ENCODE measurements around the gene LRRC4C.
"Not testable (repeated sequence)": the region's sequence is repeated elsewhere in the genome, so short reads cannot be mapped to it uniquely, and the experiment has no call there.

Gene LRRC4C

DNA sequence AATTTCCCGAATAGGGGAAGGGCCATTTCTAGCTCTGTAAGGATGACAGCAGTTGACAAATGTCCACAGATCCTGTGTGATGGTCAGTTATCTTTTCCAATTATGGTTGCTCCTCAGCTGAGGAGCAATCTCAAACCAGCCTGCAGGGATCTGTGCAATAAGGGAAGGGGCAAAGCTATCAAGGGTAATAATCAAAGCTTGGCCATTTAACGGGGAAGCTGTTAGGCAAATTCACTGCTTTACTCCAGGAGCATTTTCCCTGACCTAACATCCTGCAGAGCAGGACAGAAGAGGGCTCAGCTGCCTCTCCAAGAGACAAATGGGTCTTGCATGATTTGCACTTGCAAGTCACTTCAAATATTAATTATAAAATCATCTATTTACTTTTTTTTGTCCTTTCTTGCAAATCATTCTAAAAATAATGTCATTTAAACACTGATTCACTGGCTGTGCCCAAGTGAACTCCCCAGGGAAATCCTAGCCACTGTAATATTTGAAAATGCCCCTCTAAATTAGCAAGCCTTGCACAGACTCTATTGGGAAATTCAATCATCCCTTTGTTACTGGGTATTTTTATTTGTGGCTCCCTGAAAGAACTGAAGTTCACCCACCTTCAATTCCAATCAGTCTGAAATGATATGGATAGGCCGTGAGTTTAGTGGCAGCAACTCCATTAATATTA is 1256.7 kb downstream of the LRRC4C start:
- DNase-seq, result peak in 1 of 42 donors; percentile 27
- intact Hi-C loops (cut with DNase I), result no loop called here

DNA sequence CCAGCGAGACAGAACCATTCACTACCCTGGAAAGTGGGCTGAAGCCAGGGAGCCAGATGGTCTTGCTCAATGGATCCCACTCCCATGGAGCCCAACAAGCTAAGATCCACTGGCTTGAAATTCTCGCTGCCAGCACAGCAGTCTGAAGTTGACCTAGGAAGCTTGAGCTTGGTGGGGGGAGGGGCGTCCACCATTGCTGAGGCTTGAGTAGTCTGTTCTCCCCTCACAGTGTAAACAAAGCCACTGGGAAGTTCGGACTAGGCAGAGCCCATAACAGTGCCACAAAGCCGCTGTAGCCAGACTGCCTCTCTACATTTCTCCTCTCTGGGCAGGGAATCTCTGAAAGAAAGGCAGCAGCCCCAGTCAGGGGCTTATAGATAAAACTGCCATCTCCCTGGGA is 1266.9 kb downstream of the LRRC4C start:
- intact Hi-C loops (cut with DNase I); DNase-seq: not testable (repeated sequence)

DNA sequence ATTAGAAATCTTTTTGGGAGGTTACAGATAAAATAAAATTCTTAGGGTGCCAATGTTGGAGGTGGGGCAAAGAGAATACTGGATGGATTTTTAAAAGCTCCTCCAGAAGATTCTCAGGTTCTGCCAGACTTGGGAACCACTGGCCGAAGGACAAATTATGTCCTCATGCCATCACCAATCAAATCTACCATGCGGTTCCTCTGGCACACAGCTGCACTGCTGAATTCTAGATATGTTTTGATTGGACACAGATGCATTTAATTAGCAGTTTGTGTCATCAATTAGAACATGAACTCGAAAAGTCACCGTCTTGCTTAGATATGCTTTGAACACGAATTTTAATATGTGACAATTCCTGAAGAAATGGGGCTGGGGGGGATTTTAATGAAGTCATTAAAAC is 1269.2 kb downstream of the LRRC4C start:
- DNase-seq, result no peak
- intact Hi-C loops (cut with DNase I), result no loop called here

DNA sequence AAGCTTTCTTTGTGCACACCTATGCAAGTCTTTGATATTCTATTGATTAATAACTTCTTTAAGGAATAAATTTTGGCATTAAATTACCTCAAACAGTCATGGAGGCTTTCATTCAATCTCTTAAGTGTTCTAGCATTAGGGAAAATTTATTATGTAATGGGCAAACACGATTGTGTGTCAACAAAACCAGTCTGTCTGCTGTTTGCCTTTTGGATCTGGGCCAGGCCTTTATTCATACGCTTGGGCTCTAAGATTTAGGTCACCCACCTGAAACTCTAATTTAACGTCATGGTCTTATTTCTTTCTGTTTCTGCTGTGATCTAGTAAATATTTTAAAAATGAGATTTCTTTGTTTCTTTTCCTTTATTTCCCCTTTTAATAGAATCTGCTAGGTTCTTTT is 1270.6 kb downstream of the LRRC4C start:
- peak in 1 of 42 donors; percentile 59 for DNase-seq
- intact Hi-C loops (cut with DNase I), result loop anchor here (5.0 kb wide), 1 partner anchor 103 kb away; no protein-coding TSS in a partner anchor

DNA sequence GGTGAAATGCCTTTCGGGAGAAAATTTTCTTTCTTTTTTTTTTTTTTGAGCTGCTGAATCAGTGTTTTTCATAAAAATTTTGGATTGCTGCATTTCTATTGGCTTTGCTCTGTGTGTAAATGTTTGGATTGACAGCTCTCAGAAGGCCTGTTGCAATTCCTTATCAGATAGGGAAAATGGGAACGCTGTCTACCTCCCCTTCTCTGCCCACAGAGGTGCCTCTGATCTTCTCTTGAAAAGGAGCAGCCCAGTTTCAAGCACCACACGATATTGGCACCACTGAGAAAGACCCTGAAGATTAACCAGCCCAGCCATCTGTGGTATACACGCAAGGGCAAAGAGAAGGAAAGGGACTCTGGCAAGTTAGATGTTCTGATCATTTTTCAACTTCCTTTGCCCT is 1272.2 kb downstream of the LRRC4C start:
- intact Hi-C loops (cut with DNase I), result loop anchor here (5.0 kb wide), 1 partner anchor 105 kb away; no protein-coding TSS in a partner anchor
- DNase-seq, result no peak

DNA sequence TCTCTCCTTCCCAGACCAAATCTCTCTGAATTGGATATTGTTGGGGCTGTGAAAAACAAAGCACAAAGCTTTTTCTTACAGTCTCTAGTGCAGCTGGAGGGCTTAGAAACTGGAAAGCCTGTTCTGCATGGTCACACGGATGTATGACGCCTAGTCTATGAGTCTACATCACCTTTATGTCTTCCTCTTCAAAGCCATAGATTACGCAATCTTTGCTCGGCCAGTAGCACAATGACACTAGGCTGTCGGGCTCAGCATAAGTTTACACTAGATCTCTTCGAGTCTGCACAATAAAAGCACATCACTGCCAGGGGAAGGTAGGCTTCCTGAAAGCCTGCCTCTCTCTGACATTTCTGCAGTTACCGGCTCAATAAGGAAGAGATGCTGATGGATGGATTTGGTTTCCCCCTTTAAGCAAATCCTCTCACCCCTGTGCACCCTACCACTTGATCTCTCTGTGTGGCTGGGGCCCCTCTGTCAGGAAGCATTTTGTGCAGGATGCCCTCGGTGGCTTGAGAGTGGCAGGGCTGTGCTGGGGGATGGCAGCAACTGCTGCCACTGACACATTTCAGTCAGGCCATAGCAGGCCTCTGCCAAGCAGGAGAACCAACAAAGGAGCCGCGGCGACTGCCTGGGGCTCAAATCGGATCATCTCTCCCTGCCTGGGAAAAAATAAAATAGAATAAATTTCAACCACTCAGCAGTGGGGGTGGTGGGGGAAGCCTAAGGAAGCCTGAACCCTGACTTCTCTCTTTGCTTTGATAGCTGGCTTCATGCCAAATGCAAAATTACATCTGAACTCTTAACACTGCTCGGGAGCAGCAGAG is 1272.8 kb downstream of the LRRC4C start:
- peak; percentile 18 to 85 (median 60) for DNase-seq
- intact Hi-C loops (cut with DNase I), result loop anchor here (5.0 kb wide), 1 partner anchor 106 kb away; no protein-coding TSS in a partner anchor

DNA sequence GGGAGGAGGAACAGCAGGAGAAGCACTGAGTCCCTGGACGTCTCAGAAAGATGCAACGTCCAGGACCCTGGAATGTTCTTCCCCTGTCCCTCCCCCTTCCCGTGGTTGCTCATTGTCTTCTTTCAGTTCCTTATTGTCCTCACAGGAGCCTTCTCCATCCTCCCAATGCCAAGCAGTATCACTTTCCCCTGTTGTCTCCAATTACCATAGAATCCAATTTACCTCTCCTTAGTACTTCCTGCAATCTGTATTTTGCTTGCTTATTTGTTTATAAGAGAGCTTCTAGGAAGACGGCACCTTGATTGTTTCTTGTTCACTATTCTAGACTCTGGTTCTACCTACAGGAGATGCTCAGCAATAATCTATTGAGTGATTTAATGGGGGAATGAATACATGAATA is 1273.7 kb downstream of the LRRC4C start:
- DNase-seq, result no peak
- intact Hi-C loops (cut with DNase I), result loop anchor here (5.0 kb wide), 1 partner anchor 107 kb away; no protein-coding TSS in a partner anchor

DNA sequence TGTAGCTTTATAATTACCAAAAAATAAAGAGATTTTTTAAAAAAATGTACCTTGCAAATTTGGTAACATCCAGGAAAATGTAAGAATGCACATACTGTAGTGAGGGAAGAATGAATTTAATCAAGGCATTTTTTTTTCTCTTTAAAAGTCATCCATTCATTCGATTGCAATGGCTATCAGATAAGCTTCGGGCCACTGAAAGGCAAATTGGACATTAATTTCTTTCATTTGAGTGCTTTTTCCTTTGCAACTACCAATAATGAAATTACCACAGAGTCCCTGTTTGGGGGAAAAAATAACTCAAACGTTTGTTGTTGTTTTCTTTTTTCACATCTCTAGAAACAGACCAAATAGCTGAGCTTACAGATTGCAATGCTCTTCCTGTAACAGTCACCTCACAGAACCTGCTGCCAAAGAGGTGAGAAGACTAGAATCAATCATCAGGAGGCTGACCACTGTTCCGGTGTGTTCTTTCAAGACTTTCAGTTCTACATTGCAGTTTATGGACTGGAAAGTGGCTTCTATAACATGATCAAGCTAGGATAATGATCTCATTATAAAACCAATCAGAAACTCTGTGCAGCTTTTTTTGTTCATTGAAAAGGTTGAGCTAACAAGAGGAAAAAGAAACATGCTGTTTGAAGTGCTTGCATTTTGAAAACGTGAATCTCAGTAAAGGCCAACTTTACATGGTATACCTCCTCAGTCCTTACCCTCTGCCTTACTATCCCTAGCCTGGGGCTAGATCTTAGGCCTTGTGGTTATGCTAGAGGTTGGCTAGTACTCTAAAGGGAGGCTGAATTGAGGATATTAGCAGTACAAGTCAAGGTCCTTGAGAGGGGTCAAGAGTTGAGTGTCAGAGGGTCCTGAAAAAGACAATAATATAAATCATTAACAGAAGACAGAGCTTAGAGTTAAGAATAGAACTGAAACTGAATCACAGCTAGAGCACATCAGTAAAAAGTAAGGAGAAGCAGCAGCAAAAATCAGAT is 1276.1 kb downstream of the LRRC4C start:
- intact Hi-C loops (cut with DNase I), result no loop called here
- no peak for DNase-seq

DNA sequence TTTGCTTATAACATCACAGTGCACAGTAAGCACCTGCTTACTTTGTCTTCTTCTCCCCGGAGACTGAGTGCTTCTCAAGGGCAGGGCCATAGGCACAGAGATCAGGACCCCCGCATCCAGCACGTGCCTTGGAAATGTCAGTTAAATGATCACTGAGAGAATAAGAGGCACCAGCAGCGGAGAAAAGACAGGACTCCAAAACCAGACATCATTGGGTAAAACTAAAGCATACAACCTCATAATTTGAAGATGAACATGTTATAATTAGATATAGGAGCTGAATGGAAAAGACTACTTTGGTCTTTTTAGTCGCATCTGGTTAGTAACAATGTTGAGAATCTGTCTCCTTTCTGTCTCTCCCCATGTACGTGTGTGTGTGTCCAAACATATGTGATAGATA is 1279.9 kb downstream of the LRRC4C start:
- intact Hi-C loops (cut with DNase I), result no loop called here
- DNase-seq, result no peak

DNA sequence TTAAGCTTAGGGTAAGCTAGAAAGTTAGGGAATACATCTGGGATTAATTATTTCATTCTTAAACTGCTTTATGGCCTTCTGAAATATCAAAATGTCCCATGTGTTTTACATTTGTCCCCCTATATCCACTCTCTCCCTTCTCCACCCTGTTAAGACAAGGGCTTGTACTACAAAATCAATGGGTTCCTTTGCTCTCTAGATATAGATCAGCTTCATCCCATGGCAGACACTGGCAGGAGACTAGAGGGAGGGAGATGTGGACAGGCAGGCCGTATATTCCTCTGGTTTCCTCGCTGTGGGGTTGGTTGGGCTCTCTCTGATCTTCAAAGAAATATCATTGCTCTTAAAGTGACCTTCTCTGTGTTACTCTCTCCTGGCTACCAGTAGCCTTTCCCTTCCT is 1281.0 kb downstream of the LRRC4C start:
- DNase-seq, result no peak
- intact Hi-C loops (cut with DNase I), result no loop called here

DNA sequence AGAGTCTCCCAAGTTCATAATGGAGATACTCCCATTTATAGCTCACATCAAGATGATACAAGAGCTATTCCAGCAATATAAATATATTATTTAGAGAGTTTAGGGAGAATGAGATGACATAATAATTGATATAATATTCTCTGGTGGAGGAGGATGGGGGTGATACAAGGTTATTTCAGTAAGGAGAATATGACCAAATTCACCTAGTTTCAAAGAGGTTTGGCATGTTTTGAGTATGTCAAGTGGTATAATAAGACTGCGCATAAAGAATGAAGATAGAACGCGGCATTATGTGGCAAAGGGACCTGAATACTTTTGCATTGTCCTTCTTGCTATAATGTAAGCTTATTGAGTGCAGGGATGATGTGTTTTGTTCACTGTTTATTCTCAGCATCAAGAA is 1283.5 kb downstream of the LRRC4C start:
- DNase-seq, result no peak
- intact Hi-C loops (cut with DNase I), result no loop called here

DNA sequence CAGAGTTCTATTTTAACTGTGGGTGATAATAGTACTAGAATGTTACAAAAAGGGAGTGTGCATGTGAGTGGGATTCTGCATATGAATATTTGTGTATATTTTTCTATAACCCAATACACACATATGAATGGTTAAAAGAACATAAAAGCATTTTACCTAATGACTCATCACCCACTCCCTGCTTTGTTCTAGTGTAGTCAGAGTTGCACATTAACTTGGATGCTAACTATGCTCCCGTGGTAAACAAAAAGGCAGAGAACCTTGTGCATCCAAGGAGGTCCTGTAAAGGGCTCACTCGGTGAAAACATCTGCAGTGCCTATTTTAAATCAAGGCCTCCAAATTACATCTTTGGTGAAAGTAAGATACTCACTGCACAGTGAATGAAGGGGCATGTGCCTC is 1289.4 kb downstream of the LRRC4C start:
- intact Hi-C loops (cut with DNase I), result no loop called here
- DNase-seq, result no peak

DNA sequence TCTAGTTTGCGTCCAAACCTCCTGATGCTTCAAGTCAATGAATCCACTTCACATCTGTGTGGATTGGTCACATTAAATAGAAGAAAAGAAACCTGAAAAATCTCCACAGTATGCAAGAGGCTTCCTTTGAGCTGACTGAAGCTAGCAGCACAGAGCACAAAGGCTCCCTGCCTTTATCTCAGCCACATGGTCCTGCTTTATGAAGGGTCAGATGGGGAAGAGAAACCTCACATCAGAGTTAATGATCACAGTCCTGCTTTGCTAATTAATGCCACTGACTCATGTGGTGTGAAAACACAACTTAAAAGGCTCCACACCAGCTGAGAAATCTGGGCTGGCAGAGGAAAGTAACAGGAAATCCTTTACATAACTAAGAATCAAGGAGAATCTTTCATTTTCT is 1291.0 kb downstream of the LRRC4C start:
- intact Hi-C loops (cut with DNase I), result no loop called here
- no peak for DNase-seq

DNA sequence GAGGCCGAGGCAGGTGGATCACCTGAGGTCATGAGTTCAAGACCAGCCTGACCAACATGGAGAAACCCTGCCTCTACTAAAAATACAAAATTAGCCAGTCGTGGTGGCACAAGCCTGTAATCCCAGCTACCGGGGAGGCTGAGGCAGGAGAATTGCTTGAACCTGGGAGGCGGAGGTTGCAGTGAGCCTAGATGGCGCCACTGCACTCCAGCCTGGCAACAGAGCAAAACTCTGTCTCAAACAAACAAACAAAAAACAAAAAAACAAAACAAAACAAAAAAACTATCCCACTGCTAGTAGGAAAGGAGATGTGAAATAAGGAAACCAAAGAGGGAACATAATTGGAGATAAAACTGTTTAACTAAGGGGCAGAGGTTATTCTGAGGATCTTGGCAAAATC is 1291.6 kb downstream of the LRRC4C start:
- DNase-seq; intact Hi-C loops (cut with DNase I): not testable (repeated sequence)

DNA sequence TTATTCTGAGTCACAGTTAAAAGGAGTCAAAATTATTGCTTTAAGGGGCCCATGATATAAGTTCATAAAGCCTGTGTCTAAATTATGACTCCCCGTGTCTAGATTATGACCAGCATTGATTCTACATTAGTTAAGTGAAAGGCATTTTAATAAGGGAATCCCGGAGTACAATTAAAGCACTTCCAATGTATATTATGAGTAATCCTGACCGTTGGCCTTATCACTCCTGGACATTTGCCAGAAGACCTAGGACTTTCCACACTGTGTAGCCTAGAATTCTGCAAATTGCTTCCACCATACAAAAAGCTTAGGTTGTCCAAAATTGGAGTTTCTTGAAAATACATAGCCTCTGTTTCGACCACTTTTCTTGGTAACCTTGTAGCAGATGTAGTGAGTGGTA is 1292.6 kb downstream of the LRRC4C start:
- intact Hi-C loops (cut with DNase I), result no loop called here
- no peak for DNase-seq

DNA sequence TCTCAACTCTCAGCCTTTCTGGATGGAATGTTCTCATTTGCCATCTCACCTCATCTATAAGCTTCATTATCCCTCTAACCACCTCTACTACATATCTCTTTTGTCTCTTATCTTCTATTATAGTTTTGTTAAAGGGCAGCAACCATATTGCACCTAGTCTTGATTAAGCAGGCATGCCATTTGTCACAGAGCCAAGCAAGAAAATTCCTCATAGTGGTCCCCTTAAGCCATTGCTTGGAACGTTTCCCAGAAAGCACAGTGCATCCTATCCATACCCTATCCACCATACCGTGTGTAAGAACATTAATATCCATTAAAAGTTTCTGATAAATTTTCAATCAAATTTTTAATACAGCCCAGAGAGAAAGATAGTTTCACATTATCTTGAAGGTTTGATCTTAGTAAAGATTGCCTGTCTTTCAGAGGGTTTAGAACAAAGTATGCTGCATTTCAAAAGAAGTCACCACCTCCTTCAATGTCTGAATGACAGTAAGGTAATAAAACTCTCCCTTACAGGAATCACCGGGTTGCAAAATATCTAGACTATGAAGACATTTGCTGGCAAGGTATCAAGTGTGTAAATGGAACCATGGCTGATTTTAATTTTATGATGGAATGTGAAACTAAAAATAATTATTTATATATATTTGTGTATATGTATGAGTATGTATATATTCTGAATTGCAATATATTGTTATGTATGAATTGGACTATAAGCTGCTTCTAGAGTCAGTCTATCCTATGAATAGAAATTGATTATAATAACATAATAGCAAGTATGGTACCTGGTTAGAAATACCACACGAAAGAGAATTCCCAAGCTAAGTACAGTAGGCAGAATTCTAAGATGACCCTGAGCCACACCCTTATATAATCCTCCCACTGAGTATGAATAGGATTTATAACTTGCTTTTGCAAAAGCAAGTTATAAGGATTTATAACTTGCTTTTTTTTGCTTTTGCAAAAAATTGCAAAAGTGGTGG is 1296.3 kb downstream of the LRRC4C start:
- intact Hi-C loops (cut with DNase I), result no loop called here

DNA sequence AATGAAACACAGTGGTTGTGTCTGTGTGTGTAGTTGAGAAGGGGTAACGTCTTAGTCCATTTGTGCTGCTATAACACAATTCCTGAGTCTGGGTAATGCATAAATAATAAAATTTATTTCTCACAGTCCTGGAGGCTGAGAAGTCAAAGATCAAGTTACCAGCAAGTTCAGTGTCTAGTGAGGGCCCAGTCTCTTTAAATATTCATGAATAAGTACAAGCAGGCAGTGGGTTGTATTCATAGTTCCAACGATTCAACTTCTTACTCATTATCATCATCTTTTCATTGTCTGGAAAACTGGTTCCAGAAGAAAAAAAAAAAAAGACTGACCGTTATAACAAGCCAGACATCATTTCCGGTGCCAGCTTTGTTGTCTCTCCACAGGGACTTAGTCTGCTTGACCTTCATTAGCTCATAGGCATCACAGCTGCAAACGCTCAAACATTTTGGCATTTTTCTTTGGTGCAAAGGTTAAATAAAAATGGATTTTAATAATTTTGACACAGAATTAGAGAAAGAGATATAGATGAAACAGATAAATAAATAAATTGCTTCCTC is 1297.5 kb downstream of the LRRC4C start:
- peak in 14 of 42 donors; percentile 14 to 71 (median 42) for DNase-seq
- intact Hi-C loops (cut with DNase I), result no loop called here

More for the DNA sequence above, 1296.3 kb downstream of the LRRC4C start:
- no peak for DNase-seq

DNA sequence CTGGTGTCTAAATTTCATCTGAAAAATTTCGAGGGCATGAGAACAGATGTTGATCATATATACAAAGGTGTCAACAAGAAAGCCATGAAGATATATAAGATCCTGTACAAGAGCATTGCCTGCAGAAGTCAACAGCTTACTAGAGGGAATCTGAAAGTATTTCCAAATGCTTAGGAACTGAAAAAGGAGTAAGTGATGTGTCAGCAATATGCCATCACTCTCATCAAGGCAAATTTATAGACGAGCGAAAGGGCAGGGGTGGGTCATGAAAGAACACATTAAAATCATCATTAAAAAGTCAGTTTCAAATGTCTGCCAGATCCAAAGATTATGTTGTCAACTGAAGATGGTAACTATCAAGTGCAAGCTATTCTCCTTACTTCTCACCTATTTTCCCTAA is 1299.0 kb downstream of the LRRC4C start:
- no peak for DNase-seq
- intact Hi-C loops (cut with DNase I), result no loop called here

Data from head of caudate nucleus (tissue), 42 donors.